SK-N-SH (cell line): ENCODE results near the gene BOLL.

ENCODE experiments used
- CHD2 ChIP-seq: fragments of 150-350 bp; IDR thresholded peaks from 2 replicates; pipeline ENCODE4 v1.6.1; 2018; ENCODE audit warnings: low read length; ENCODE audit not compliant: partially characterized antibody
- CTCF ChIP-seq: fragments of 200-600 bp; sonication (generic); IDR thresholded peaks from 2 replicates; pipeline ENCODE4 v1.6.1; 2017; ENCODE audit warnings: antibody characterized with exemption, mild to moderate bottlenecking, moderate library complexity
- GATA2 ChIP-seq: sonication (generic); formaldehyde crosslinking; IDR thresholded peaks from 2 replicates; pipeline ENCODE4 v1.5.0; 2020; ENCODE audit warnings: mild to moderate bottlenecking, missing genetic modification reagents
- MEF2A ChIP-seq: IDR thresholded peaks from 2 replicates; pipeline ENCODE4 v1.4.0; 2012; ENCODE audit warnings: low read depth, borderline replicate concordance
- MXI1 ChIP-seq: IDR thresholded peaks from 2 replicates; pipeline ENCODE4 v1.6.1; 2012; ENCODE audit warnings: mild to moderate bottlenecking, low read depth, low read length, improper control_type of control experiment
- NRF1 ChIP-seq: IDR thresholded peaks from 2 replicates; pipeline ENCODE4 v1.6.1; 2012; ENCODE audit warnings: low read depth, mild to moderate bottlenecking, low read length
- POLR2AphosphoS5 ChIP-seq: IDR thresholded peaks from 2 replicates; pipeline ENCODE4 v1.6.1; 2012; ENCODE audit warnings: low read depth, low read length
- RXRA ChIP-seq: IDR thresholded peaks from 2 replicates; pipeline ENCODE4 v1.4.0; 2012; ENCODE audit warnings: low read depth, mild to moderate bottlenecking, borderline replicate concordance
- SIN3A ChIP-seq: IDR thresholded peaks from 2 replicates; pipeline ENCODE4 v1.6.1; 2012; ENCODE audit warnings: low read depth, mild to moderate bottlenecking, low read length, moderate library complexity, borderline replicate concordance
- USF1 ChIP-seq: IDR thresholded peaks from 2 replicates; pipeline ENCODE4 v1.4.0; 2012; ENCODE audit warnings: low read depth, borderline replicate concordance
- USF2 ChIP-seq: fragments of 150-350 bp; IDR thresholded peaks from 2 replicates; pipeline ENCODE4 v1.6.1; 2017; ENCODE audit warnings: antibody characterized with exemption, low read length, low read depth, borderline replicate concordance

GRCh38 chr2:197711578-197711977, 73.5 kb downstream of the BOLL start:
- TF ChIP-seq CTCF (no peak), MXI1 (no peak), POLR2AphosphoS5 (no peak), GATA2 (CRISPR knock-in tag) (no peak), USF2 (no peak), MEF2A (no peak), NRF1 (no peak), RXRA (no peak), SIN3A (no peak), CHD2 (no peak), USF1 (no peak)
